HG02870 (cell line): ENCODE data around the gene TTC28.

ENCODE experiments used
- ATAC-seq: cut with Tn5 transposase; IDR thresholded peaks from one replicate; pipeline ENCODE4 v1.9.1; 2021; ENCODE audit warnings: mild to moderate bottlenecking, moderate library complexity; ENCODE audit not compliant: unreplicated experiment

TTC28 gene

DNA sequence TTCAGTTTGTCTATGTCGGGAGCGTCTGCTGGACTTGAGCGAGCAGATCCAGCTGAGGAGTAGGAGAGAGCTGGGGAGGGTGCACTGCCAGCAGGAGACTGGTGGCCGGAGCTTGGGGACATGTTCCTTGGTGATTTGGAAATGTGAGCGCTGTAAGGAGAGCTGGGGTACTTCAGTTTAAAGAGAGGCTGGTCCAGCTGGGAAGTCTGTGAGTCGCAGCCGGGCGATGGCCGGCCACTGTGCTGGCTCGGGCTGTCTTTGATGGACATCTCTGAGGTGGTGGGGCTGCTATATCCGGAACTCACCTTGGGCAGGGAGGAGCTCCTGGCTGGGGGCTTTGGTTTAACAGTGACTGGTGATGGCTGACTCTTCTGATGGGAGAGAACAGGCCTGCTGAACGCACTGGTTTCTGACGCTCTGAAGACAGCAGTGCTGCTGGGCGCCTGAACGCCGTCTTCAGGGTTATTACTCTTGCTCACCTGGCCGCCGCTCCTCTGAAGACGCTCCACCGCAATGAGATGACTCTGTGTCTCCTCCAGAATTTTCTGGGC is 696.9 kb downstream of the TTC28 start:
- ATAC-seq: no peak

- ATAC-seq: no peak
Observed at GRCh38 chr22:27982106-27982505, 697.5 kb downstream of the TTC28 start.

DNA sequence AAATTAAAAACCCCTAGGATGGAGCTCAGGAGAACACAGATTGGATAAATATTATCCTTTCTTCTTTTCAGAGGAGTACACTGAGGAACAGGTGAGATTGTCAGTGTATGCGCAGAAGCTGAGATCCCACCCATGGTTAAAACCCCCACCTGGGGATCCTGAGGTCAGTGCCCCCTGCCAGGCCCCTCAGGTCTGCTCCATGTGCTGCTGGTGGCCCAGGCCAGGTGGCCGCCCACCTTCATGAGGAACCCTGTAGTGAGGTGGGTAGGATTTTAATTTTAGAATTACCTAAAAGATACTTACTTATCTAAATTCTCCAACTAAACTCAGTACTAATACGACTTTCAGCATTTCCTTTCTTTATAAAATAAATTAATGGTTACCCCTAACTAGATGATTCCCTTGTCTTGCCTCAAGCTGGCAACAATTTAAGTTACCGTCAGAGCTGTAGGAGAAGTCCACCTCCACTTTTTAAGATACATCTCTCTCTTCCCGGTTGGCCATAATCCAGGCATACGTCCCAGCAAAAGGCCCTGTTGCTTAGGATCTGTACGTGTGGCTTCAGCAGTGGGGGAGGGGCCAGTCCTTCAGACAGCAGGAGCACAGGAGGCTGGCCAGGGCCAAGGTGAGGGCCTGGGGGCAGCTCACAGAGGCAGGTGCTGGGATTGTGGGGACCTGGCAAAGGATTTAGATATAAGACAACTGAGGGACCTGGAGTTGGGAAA is 699.1 kb downstream of the TTC28 start:
- ATAC-seq: no peak

GRCh38 chr22:27978802-27979201 is 700.8 kb downstream of the TTC28 start:
- no peak for ATAC-seq

GRCh38 chr22:27978317-27978716 is 701.3 kb downstream of the TTC28 start:
- ATAC-seq: no peak

GRCh38 chr22:27976586-27976985 is 703.1 kb downstream of the TTC28 start:
- ATAC-seq: no peak

DNA sequence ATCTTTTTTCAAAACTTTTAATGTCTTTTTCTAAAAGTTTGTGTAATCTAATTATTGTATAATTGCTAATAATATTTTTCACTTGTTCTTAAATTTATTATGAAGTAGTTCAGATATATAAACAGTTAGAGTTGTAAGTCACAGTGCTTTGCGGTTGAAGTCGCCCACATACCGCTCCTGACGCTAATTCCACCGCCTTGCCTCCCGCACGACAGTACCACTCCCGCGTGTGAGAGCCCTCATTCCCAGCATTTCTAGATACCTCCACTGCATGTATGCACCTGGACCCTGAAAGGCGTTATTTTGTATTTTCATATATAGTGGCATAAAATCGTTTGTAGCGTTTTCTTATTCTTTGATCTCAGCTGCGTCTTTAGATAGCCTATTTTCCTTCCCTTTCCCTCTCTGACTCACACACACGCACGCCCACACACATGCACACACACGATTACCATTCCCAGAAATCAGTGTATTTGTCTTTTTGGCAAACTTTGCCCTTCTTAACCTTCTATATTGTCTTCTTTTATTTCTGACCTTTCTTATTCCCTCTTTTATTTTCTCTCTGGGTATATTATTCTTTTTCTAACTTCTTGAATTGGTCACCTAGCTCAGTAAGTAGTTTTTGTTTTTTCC is 704.1 kb downstream of the TTC28 start:
- ATAC-seq: no peak

DNA sequence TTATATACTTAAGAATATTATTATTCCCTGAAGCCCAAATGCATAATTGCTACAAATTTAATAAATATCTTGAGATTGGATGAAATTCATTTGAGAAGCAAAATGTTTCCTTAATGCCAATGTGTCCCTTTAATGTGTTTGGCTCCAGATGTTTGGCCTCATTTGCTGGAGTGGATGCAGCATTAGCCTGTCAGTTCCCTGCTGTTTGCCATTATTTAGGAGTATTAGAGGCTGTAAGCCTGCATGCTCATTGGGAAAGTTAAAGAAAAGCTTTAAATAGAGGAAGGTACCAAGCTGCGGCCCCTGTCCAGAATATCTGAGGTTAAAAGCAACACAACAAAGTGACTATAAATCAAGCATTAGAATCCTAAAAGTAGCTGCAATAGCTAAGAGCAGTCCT is 705.8 kb downstream of the TTC28 start:
- ATAC-seq: no peak

DNA sequence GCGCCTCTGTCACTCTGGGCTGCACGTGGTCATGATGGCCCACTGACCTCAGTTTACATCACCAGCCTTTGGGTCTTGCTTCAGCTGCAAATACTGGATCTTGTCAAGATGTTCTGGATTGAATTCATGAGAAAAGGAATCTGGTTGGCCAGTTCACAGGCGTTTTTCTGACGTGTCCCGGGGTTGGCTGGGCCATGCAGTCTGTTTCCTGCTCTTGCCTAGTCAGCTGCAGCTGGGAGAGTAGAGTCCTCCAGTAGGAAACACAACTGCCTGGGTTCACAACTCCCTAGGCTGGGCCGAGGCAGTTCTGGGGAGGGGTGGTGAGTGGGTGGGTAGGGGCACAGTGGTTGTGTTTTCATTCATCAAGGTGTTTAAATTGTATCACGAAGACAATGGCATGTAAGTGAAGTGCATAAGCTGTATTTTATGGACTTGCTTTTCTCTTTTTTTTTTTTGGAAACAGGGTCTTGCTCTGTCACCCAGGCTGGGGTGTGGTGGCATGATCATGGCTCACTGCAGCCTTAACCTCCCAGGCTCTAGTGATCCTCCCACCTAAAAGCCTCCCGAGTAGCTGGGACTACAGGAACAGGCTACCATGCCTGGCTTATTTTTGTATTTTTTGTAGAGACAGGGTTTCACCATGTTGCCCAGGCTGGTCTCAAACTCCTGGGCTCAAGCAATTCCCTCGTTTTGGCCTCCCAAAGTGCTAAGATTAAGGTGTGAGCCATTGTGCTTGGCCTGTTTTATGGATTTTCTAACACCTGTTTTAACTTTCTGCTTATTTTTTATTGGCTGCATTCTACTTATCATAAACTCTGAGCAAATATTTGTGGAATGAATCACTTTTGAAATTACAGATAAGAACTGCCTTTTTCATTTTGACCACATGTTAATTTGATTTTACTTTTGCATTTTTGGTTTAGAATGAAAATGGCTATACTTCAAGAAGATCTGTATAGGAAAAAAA is 706.6 kb downstream of the TTC28 start:
- no peak for ATAC-seq

DNA sequence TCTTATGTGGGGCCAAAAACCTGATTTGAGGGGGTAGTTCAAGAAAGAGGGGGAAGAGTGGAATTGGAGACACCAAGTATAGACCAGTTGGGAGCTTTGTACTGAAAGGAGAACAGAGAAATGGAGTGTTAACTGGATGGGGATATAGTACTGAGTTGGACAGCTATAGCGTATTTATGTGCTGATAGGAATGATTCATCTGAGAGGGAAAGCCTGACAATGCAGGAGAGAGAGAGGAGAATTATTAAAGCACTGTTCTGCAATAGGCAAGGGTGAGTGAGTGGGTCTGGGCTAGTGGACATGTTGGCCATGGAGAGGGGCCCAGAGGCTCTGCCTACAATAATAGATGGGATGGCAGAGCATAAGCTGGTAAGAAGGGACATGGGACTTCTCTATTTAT is 707.7 kb downstream of the TTC28 start:
- no peak for ATAC-seq

DNA sequence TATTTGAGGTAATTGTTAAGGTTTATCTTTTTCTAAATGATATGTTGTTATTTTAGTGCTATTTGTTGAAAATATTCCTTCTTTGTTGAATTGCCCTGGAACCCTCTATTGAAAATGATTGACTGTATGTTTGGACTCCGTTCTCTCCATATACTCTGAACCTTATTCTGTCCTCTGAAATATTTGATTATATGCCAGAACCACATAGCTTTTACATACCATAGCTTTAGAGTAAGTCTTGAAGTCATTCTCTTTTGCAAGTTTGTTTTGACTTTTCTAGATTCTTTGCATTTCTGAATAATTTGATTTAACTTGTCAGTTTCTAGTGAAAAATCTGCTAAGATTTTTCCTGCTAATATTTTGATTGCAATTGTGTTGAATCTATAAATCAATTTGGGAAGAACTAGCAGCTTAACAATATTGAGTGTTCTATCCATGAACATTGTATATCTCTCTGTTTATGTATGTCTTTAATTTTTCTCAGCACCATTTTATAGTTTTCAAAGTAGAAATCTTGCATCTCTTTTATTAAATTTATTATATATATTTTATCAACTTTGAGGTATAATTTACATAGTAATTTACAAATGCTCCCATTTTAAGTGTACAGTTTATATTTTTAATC is 708.9 kb downstream of the TTC28 start:
- no peak for ATAC-seq

GRCh38 chr22:27966168-27967064 is 713.2 kb downstream of the TTC28 start:
- no peak for ATAC-seq

DNA sequence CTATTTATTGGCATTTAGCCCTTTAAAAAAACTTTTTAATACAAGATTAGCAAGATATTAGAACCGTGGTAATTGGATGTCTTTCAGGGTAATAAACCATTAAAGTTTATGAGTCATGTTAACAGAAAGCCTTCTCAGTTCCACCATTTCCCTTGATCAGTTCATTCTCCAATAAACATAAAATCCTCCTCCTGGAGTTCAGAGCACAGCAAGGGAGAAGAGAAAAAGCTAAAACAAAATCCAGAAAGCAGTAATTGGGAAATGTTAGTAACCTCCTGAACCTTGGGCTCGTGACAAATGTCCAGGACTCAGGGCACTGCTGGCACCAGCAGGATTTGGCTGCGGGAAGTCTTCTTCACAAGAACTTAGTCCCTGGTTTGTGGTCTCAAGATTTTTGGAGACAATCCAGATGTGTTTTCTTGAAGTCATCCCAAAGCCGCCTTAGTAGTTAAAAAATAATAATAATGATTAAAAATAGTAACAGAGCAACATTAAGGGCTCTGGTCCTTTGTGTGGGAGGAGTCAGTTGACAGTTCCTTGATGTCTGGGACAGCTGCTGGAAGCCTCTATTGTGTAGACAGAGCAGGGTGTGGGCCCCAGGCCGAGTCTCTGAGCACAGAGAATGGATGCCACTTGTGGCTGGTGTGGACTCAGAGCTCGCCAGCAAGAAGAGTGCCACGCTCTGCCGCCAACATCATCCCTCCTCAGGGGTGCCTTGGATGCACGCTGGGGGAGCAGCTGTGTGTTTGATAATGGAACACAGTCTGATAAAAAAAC is 717.2 kb downstream of the TTC28 start:
- ATAC-seq: no peak

- ATAC-seq: no peak
Observed at GRCh38 chr22:27961680-27962079, 718.0 kb downstream of the TTC28 start.

DNA sequence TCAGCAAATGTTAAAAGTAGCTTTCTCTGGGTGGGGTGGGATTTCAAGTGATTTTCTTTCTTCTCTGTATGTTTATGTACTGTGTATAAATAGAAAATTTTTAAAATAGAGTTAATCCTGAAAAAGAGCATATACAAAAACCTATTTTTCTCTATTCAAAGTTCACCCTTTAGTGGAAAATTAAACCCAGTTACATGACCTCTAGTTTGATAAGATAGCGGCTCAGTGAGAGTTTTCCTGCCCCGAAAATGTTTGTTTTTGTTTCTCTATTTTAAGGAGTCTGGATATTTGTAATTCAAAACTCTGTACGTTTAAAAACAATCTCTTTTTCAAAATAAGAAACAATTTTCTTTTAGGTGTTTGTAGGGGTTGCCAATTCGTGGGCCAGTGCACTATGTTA is 718.5 kb downstream of the TTC28 start:
- ATAC-seq: no peak

DNA sequence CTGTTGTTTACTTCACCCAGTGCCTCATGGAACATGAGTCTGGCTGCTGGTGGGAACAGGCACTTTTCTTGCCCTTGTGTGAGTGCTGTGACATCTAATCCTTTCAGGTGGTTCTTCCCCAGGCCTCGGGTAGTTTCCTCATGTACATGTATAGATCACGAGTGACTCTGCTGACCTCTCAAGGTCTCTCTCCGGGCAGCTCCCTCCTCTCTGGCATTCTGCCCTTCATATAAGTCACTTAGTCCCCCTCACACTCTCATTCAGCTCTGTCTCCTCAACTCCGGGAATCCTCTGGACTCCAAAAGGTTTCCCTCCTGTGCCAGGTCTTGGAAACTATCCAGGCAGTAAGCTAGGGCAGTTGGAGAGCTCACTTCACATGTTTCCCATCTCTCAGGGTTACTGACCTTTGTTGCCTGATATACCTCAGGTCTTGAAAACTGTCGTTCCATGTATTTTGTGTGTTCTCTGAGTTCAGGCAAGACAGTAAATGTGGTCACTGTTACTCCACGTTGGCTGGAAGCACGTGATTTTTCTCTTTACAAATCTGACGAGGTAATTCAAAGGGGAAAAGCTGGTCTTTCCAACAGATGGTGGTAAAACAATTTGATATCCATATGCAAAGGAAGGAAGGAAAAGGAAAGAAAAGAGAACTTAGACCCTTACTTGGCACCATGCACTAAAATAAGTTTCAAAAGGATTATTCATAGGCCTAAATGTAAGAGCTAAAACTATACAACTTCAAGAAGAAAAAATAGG is 720.1 kb downstream of the TTC28 start:
- ATAC-seq: no peak

DNA sequence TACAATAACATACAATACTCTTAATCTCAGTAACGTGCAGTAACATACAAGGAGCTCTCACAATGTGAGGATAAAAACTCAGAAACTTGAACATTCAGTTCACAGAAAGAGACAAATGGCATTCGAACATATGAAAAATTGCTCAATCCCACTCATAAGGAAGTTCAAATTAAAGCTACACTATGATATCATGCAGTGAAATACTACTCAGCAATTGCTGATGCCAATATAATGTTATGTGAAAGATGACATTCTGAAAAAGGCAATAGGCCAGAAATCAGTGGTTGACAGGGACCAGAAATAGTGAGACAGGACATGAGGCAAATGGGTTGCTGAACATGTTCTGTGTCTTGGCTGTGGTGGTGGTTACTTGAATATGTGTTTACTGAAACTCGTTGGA is 726.9 kb downstream of the TTC28 start:
- ATAC-seq: no peak

DNA sequence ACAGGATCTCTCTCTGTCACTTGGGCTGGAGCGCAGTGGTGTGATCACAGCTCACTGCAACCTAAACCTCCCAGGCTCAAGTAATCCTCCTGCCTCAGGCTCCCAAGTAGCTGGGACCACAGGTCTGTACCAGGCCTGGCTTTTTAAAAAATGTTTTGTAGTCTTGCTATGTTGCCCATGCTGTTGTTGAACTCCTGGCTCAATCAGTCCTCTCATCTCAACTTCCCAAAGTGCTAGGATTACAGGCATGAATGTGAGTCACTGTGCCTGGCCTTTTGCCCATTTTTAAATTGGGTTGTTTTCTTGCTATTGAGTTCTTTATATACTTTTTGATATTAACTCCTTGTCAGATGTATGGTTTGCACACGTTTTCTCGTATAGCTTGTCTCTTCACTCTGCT is 727.5 kb downstream of the TTC28 start:
- ATAC-seq: no peak
